ENCODE measurements around the gene C6orf132.

Gene C6orf132

DNA sequence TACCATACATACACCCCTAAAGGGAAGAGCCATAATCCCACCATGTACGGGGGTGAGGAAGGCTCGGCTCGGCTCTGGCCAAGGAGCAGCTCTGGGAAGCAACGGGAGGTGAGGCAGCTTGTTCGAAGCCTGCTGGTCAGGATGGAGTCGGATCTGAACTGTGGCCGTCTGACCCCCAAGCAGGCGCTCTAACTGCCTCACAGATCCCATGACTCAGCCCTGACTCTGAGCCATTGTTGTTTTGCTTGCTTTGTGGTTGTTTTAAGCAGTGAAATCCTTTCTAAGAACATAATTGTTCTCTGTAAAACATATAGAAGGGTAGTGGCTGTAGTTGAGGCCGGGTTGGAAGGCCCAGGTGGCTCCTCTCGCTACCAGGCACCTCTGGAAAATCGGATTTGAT lies 10.9 kb downstream of the C6orf132 start:
- no peak for DNase-seq

DNA sequence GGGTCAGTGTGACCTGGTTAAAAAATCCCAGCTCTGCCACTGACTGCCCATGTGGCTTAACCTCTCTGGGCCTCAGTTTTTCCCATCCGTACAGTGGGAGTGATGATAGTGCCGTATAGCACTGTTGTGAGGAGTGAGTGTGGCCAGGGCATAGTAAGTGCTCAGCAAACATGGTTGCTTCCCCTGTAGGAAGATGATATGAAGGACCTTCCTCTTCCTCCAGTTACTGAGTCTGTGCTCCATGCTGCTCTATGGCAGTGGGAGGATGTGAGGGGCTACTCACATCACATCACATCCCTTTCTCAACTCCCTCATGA lies 13.1 kb downstream of the C6orf132 start:
- DNase-seq = no peak

DNA sequence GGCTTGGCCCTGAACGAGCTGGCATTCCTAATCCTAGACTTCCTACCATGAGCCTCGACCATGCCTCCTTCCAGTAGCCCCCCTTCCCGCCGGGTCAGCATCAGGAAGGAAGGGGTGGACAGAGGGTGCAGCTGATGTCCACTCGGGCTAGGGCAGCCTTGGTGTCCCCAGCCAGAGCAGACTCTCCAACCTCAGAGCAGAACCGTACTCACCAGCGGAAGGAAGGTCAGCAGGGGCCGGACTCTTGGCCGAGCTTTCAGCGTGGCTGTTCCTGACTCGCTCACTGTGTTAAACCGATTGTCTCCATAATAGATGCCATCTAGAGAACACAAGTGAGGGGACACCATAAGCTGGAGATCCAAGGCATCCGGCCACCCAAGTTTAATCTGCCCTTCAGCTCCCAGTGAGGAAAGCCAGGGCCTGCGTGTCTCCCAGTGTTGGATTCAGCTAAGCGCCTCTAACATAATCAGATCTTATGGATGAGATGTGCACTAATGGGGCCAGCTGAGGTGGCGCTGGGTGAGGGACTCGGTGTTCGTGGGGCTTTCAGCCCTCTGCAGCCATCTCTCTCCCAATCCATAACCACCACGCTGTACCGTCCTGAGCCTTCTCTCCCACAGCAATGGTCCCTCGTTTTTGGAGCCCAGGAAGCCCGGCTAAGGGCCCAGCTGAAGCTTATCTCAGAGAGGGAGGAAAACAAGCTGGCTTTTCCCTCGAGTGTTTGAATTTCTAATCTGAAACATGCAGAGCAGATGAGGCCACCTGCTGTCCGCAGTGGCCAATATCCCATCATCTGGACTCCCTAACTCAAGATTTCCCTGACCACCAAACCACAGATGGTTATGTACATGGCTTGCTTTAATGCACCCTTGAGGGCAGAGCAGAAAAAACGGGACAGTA lies 13.7 kb downstream of the C6orf132 start:
- DNase-seq = no peak

DNA sequence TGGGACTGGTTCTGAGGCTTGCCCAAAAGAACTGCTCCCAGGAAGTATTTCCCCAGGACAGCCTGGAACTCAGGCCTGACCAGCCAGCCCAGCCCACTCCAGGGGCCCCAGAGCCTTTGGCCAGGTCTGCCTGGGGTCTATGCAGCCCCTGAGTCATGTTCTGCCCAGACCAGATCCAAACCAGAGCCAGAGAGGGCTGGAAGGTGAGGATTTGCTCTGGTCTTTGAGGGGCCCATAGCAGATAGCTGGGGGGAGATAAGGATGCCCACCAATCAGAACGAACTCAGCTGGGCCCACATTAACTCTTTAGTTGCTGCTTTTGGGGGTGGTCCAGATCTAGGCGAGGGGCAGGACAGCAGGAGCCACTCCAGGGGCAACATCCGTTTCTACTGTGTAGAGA lies 16.8 kb downstream of the C6orf132 start:
- DNase-seq = no peak

DNA sequence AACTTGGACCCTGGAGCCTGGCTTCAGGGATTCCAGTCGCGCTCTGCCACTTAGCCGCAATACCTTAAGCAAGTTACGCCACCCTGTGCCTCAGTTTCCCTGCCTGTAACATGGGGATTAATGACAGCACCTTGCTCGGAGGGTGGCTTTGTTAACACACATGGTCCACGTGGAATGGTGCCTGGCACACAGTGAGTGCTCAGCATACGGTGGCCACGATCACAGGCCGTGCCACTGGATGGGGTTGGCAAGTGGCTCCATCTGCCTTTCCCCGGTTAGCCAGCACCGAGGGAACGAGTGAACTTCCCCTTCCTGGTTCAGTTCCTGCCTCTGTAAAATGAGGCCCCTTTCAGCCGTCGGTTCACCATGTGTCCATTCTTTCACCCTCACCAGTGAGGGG lies 17.2 kb downstream of the C6orf132 start:
- DNase-seq = no peak

DNA sequence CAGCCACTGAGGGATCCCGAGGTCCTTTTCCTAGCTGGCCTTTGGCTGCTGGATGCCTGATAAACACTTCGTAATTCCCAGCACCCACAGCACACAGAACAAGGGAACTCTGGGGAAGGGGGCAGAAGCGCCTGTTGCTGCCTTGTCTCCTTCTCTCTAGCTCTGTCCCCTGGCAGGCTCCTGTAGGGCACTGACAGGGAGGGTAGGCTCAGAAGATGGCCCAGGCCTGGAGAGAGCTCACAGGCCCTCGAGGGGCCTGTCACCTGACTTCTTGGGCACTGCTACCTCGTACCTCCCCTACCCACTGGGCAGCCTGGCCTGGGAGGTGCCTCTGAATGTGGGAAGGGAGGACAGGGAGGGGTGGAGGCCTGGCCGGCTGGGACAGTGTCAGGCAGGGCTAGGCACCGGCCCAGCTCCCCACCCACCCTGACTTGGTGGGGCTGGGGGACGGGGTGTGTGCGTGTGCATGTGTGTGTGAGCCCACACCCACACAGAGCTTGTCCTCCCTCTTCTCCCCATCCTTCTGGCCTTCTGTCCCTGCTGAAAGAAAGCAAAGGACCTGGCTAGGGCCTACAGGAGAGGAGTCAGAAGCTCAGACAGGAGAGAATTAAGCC lies 18.1 kb downstream of the C6orf132 start:
- DNase-seq = no peak

DNA sequence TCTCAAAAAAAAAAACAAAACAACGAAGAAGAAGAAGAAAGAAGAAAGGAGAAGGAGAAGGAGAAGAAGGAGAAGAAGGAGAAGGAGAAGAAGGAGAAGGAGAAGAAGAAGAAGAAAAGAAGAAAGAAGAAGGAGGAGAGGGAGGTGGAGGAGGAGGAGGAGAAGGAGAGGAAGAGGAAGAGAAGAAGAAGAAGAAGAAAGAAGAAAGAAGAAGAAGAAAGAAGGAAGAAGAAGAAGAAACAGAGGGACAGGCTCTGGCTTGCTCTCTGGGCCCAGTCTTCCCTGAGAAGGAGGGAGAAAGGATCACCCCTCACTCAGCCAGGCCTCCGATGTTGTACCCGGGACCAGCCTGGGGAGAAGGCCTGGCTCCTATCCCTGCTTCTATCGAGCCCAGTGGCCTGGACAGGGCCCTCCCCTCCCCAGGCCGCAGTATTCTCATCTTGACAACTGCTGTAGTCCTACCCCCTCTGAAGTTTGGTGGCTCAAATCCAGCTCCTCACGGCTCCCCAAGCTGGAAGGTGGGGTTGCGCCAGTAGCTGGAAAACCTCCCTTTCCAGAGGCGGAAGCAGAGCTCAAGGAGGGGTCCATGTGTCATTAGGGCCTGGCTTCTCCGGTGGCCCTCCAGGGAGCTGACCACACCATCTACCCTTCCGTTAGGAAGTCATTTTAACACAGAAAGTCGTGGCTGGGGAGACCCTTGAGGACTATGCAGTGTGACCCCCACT lies 18.9 kb downstream of the C6orf132 start:
- no peak for DNase-seq

DNA sequence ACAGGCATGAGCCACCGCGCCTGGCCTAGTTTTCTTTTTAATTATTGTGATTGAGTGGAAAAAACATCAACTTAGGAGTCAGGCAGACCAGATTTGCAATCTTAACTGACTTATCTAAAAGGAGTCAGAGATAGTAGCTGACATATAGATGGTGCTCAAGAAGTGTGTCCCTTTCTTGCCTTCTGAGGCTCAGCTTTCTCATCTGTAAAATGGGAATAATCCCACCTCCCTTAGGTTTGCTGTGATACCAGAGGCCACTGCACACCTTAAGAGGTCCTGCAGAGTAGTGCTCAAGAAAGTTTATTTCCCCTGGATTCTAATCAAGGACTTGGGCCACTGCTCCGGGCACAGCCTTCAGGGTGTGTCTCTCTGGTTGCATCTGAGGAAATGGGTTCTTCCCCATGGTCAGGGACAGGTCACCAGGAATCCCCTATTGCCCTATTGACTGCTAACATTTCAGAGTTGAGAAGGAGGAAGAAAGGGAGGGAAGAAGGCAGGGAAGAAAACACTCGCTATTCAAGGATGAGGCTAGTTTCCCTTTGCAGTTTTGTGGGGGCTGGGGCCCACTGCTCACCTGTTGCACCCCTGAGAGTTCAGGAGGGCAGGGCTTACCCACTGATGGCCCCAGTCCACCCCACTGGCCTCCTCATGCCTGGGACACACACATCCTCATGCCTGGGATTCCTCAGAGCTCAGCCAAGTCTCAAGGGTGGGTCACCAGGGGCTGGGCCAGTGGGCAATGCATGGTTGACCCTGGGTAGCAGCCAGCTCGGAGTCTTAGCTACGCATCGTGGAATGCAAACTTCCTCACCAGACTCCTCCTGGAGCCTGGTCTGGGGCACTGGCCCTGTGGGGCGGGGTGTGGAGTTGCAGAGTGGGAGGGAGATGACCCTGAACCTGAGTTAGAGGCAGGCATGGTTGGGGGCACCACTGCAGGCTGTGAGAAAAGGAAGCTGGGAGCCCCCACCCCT lies 21.2 kb downstream of the C6orf132 start:
- no peak for DNase-seq

DNA sequence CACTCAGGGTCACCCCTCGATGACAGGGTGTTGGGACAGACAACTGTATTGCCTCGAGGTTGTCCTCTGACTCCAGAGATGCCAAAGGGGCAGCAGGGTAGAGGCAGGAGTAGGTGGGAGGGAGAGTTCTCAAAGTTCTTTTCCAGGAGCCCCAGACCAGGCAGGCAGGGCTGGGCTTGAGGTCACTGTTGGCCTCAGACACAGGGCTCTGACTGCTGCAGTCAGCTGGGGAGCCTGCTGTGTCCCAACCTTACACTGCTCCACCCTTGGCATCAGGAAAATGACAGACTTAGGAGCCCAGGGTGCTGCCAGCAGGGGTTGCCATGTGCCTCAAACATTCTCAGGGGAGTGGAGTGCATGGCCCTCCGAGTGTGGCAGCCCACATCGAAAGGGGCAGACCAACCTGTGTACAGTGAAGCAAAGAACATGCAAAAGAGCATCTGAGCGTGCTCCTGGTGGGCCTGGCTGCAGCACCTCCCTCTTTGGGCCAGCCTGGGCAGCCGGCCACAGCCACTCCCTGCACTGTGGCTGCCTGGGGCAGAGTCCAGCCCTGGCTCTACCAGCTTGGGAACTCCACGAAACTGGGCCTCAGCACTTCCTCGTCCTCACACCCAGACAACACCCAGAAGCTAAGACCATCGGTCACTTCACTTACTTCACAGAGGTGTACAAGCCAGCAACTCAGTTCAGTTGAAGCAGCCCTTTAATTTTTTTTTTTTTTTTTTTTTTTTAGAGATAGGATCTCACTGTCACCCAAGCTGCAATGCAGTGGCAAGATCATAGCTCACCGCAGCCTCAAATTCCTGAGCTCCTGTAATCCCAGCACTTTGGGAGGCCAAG lies 24.0 kb downstream of the C6orf132 start:
- no peak for DNase-seq

DNA sequence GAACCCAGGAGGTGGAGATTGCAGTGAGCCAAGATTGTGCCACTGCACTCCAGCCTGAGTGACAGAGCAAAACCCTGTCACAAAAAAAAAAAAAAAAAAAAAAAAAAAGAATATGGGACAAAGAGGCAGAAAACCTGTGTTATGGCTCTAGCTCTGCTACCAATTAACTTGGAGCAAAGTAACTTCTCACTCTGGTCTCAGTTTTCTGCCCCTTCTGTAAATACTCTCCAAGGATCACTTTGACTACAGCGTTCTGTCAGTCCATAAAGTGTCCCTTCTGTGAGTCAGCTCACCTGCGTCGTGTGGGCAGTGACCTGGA lies 24.6 kb downstream of the C6orf132 start:
- no peak for DNase-seq

DNA sequence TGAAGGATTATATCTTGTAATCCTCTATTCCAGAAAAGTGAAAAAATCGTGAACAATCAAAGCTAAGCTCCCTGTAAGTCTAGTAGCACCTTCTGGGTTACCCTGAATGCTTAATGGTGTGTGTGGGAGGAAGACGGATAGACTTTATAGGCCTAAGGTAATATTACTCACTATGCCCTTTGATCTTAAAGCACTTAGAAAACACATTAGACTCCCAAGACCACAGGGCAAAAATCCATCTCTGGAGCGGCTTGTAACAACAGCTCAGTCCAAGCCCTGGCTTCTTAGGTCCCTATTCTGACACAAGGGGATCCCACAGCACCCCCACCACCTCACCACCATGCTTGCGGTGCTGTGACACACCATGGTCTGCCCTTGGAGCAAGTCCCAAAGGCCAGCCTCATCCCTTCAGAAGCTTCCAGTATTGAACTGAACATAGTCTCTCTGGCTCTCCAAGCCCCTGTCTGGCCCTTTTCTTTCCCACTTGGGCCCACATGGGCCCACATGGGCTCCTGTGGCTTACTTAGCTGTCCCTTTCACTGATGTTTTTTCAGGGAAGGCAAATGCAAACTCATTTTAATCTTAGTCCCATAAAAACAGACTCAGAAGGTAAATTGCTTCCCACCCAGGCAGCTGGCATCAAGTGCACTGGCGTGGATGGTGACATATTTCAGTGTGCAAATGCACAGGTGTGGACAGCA lies 28.3 kb downstream of the C6orf132 start:
- no peak for DNase-seq

DNA sequence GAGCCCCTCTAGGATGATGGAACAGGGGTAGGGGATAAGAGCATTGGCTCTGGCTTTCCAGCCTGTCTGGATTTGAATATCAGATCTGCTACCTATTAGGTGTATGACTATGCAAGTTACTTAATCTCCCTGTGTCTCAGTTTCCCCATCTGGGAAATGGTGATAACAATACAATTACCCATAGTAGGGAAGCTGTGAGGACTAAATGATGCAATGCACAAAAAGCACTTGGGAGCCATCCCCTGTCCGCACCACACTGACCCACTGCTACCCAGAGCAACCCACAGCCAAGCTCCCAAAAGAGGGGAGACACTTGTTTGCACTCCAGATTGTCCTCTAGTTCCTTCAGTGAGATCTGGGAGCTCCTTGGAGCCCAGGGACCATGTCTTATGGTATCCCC lies 30.1 kb downstream of the C6orf132 start:
- no peak for DNase-seq

DNA sequence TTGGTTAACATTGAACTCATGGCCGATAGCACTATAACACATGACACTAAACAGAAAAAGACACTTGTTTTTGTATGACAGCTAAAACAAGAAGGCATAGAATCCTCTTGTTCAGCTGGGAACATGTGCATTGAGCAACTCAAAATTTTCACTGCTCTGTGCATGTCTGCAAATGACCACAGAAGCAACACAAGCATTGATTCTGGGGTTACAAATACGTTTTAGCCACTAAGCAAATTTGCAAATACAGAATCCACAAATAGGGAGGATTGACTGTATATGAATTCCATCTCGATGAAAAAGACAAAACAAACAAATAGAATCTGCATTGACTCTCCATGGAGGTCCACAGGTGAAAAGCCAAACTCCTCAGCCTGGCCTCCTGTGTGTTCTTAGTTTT lies 31.7 kb downstream of the C6orf132 start:
- DNase-seq = no peak

DNA sequence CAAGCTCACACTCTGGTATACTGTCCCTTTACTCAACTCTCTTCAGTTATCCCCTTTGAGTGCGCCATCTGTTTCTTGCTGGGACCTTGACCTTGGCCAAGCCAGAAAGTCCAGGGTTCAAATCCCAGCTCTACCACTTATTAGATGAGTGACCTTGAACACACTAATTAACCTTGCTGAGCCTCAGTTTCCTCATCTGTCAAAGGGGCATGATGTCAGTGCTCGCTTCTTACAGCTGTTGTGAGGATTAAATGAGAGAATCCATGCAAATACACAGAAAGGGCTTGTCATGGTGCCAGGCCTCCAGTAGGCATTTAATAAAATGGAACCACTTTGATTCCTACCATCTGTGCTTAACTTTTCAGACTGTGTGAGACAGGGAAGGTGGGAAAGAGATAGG lies 34.3 kb downstream of the C6orf132 start:
- no peak for DNase-seq

DNA sequence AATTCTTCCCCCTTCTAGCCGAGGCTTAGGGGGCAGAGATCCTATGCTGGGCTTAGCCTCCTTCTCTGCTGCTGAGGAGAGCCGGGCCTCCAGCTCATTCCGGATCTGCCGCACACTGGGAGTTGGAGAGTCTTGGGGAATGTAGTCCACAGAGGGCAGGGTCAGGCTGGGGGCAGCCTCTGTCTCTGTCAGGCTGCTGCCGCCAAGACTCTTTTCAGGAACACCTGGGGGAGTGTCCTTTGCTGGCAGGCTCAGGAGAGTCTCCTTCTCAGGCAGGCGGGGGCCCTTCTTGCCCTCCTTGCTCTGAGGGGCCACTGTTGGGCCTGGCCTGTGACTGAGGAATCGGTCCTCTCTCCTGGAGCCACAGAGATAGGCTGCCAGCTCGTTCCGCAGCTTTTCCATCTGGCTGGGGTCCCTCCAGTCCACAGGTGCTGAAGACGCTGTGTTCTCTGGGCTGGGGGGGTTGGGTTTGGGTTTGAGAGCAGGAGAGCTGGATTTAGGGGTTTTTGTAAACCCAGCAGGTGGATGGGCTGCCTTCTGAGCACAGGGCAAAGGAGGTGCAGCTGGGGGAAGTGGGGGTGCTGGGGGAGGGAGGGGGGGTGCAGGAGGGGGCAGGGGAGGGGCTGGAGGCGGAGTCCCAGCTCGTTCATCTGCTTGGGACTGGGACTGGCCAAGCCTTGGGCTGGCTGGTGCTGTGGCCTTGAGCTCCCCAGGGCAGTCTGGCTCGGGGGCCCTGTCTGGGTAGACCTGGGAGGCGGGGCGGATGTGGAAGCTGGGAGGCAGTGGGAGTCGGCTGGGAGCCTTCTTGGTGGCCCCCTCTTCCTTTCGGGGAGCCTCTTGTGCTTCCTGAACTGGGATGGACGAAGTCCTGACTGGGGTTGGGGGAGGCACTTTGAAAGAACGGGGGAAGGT lies 36.1 kb downstream of the C6orf132 start:
- DNase-seq = no peak

DNA sequence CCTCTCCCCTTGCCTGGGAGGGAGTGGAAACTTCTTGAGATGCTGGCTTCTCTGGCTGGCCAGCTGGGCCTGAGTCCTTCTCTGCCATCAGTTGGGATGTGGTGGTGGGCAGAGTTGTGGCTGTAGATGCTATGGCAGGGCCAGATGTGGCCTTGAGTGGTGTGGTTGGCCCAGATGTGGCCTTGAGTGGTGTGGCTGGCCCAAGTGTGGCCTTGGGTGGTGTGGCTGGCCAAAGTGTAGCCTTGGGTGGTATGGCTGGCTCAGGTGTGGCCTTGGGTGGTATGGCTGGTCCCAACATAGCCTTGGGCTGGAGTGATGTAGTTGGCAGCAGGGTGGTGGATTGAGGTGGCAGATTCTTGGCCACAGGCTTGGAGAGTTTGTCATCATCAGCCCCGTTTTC lies 36.7 kb downstream of the C6orf132 start:
- DNase-seq = no peak

DNA sequence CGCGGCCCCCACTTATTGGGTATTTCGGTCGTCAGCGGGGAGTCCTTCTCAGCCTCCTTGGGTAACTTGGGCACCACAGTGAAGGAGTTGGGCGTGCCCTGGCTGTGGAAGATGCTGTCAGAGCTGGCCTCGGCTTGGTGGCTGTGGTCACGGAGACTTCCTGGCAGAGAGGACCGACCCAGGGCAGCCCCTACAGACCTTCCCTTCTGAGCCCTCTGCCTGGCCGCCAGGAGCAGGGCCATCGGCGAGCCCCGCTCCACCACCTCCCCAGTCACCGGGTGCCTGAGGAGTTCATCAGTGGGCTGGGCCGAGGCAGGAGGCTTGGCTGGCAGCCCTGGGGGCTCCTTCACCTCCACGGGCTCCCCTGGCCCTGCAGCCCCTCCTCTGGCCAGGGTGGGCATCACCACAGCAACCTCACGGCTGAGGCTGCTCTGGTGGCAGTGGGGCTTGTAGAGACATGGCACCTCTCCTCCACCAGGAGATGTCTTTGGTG lies 37.2 kb downstream of the C6orf132 start:
- DNase-seq = no peak

DNA sequence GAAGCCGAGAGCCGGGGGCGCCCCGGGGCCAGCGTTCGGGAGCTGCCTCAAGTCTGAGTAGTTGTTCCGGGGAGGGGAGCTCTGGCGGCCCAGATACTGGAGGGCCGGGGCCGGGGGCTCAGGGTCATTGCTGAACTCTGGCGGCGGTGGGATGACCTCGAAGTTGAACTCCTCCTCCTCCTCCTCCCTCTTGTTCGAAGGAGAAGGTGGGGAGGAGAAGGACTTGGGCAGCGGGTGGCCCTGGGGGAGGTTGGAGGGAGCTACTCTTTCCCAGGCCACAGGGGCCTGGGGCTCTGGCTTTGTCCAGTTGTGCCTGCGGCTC lies 37.7 kb downstream of the C6orf132 start:
- no peak for DNase-seq

DNA sequence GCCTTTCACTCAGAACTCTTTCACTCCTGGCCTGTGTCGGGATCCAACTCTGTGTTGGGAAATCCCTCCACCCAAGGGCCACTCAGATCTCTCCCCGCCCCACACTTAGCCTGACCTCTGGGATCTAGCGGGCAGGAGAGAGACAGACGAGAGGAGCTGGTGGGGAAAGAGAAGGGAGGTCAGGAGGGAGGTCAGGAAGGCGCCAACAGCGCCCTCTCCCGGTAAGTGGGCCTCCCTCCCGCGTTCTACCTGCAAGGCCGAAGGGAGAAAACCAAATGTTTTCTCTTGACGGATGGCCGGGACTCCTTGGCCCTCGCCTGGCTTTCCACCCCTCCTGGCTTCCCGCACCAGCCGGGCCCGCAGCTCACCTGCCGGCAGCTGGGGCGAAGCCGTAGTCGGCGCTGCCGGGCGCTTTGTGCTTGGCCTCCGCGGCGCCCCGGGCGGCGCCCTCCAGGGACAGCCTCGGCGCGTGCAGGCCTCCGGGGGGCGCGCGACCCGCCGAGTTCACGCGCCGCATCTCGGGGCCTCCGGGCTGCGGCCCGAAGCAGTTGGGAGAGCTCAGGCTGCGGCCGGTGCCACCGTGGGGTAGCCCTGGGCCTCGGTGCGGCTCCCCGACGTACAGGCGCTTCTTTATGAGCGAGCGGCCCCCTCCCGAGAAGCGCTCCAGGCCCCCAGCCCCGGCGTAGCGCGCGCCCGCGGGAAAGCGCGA lies 38.2 kb downstream of the C6orf132 start:
- no peak for DNase-seq

DNA sequence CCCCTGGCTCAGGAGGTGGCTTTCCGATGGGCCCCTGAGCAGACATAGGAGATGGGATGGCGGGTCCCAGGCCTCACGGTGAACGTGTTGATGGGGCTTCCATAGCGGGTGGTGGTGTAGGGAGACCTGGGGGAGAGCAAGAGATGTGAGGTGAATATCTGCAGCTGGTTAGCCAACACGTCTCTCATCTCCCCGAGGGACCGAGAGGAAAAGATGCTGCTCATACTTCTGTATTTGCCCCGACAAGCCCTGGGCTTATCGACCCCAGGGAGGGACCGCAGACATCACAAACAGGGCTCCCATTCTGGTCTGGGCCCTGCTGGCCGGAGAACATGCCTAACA lies 38.7 kb downstream of the C6orf132 start:
- DNase-seq = no peak

Measured in SHP77 treated with DMSO at 0.1 percent for 48 hours (cell line).